Hepatocyte (in vitro differentiated cells): ENCODE data around the gene NUDCD2.
"Not testable (repeated sequence)": the region's sequence is repeated elsewhere in the genome, so short reads cannot be mapped to it uniquely, and the experiment has no call there.

Source experiments
- CTCF ChIP-seq: fragments of 200-600 bp; sonication (generic); IDR thresholded peaks from 2 replicates; pipeline ENCODE4 v1.5.1; 2016; ENCODE audit warnings: antibody characterized with exemption, mild to moderate bottlenecking; ENCODE audit not compliant: poor library complexity
- EZH2 ChIP-seq: fragments of 200-600 bp; sonication (generic); IDR thresholded peaks from 2 replicates; pipeline ENCODE4 v1.6.1; 2016; ENCODE audit warnings: antibody characterized with exemption, mild to moderate bottlenecking, borderline replicate concordance
- EZH2phosphoT487 ChIP-seq: fragments of 200-600 bp; sonication (generic); IDR thresholded peaks from one replicate; pipeline ENCODE4 v1.6.1; 2018; ENCODE audit warnings: antibody characterized with exemption, mild to moderate bottlenecking, low read depth, moderate library complexity; ENCODE audit not compliant: unreplicated experiment, severe bottlenecking

GRCh38 chr5:163426128-163426527 is 33.8 kb downstream of the NUDCD2 start:
- TF ChIP-seq CTCF, EZH2, EZH2phosphoT487: not testable (repeated sequence)
